ENCODE measurements around the gene PIAS1.
"Not testable (repeated sequence)": the region's sequence is repeated elsewhere in the genome, so short reads cannot be mapped to it uniquely, and the experiment has no call there.

Gene PIAS1

DNA sequence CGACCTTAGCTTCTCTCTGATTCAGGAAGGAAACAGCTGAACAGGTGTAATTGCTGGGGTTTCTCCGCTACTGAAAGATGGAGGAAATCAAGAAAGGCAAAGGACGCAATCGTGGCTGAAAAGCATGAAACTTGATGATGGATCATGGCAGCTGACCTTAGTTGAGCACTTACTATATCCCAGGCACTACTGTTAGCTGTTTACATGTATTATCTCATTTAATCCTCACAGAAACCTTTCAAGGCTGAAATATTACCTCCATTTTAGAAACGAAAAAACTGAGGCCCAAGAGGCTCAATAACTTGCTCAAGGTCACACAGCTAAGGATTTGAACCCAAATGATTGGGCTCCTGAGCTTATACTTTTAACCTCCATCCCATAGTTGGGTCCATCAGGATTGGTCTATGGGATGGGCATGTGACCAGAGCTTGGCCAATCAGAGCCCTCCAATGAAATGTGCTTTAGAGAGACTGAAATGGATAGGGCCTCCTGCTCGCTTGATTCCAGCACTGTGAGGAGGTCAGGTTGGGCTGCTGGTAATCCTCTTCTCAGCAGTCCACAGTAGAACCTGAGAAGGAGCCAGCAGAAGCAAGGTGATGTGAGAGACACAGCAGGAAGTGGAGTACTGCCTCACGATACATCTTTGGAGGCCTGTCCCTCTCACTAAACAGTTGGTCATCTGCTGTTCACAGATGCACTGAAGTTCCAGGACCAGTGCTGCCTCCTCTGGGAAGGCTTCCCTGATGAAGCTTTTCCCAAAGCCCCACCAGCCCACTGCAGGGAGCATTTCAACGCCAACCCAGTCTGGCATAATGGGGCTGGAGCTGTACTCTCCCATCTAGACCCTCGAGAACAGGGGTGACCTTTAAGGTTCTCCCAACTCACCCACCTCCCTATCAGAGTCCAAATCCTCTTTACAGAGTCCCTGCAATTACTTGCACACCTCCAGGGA lies 165.0 kb downstream of the PIAS1 start:
- Histone ChIP-seq H3K27ac (replicated peaks) (no peak overlapping the region), H3K4me3 (replicated peaks; ENCODE audit: insufficient read depth, low read length) (no peak overlapping the region), H3K27me3 (ENCODE audit: insufficient read depth, poor library complexity, severe bottlenecking) (no peaks in the 10 kb centered on the region)
- DNase-seq (ENCODE audit: low read depth in 1 of 2, low spot score in 1 of 2), result no peak
- TF ChIP-seq REST (IDR thresholded peaks at IDR 0.05; ENCODE audit: insufficient replicate concordance, low read depth) (no peak), GABPA (IDR thresholded peaks at IDR 0.05; ENCODE audit: low read depth) (no peak), SPI1 (IDR thresholded peaks at IDR 0.05; ENCODE audit: borderline replicate concordance, low read depth) (no peak), POLR2AphosphoS5 (IDR thresholded peaks at IDR 0.05; ENCODE audit: low read depth) (no peak)

DNA sequence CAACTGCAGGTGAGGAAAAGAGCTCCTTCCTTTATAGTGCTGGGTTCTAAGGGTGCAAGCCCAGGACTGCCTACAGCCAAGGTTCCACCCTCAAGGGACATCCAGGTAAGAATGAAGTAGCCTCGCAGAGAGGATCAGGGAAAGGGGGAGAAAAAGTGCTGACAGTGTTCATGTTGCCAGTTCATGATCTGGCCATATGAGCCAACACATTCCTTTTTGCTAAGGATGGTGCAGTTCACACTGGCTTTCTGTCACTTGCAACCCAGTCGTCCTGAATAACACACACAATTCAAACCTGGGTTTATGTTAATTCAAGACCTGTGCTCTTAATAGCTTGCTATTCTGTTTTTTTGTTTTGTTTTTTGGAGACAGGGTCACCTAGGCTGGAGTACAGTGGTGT lies 166.4 kb downstream of the PIAS1 start:
- no peak for DNase-seq (ENCODE audit: low read depth in 1 of 2, low spot score in 1 of 2)

GRCh38 chr15:68220967-68221366 lies 166.9 kb downstream of the PIAS1 start:
- H3K4me3 ChIP-seq (replicated peaks; ENCODE audit: insufficient read depth, low read length), result no peak overlapping the region
- TF ChIP-seq, protein P1, sequence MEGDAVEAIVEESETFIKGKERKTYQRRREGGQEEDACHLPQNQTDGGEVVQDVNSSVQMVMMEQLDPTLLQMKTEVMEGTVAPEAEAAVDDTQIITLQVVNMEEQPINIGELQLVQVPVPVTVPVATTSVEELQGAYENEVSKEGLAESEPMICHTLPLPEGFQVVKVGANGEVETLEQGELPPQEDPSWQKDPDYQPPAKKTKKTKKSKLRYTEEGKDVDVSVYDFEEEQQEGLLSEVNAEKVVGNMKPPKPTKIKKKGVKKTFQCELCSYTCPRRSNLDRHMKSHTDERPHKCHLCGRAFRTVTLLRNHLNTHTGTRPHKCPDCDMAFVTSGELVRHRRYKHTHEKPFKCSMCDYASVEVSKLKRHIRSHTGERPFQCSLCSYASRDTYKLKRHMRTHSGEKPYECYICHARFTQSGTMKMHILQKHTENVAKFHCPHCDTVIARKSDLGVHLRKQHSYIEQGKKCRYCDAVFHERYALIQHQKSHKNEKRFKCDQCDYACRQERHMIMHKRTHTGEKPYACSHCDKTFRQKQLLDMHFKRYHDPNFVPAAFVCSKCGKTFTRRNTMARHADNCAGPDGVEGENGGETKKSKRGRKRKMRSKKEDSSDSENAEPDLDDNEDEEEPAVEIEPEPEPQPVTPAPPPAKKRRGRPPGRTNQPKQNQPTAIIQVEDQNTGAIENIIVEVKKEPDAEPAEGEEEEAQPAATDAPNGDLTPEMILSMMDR (IDR thresholded peaks at IDR 0.05; ENCODE audit: insufficient read depth, low read length), result no peak
- TF ChIP-seq GABPA (IDR thresholded peaks at IDR 0.05; ENCODE audit: low read depth), result no peak
- no peak for TF ChIP-seq SPI1 (IDR thresholded peaks at IDR 0.05; ENCODE audit: borderline replicate concordance, low read depth)
- no peak for TF ChIP-seq POLR2AphosphoS5 (IDR thresholded peaks at IDR 0.05; ENCODE audit: low read depth)
- TF ChIP-seq REST (IDR thresholded peaks at IDR 0.05; ENCODE audit: insufficient replicate concordance, low read depth), result no peak
- H3K27ac ChIP-seq (replicated peaks), result no peak overlapping the region
- H3K27me3 ChIP-seq (ENCODE audit: insufficient read depth, poor library complexity, severe bottlenecking), result no peaks in the 10 kb centered on the region
- no peak for DNase-seq (ENCODE audit: low read depth in 1 of 2, low spot score in 1 of 2)

More for the DNA sequence above, 166.4 kb downstream of the PIAS1 start:
- H3K27me3 ChIP-seq (ENCODE audit: insufficient read depth, poor library complexity, severe bottlenecking), result no peaks in the 10 kb centered on the region
- no peak for TF ChIP-seq REST (IDR thresholded peaks at IDR 0.05; ENCODE audit: insufficient replicate concordance, low read depth)
- TF ChIP-seq, protein P1 (IDR thresholded peaks at IDR 0.05; ENCODE audit: insufficient read depth, low read length), result no peak
- TF ChIP-seq POLR2AphosphoS5 (IDR thresholded peaks at IDR 0.05; ENCODE audit: low read depth), result no peak
- TF ChIP-seq SPI1 (IDR thresholded peaks at IDR 0.05; ENCODE audit: borderline replicate concordance, low read depth), result no peak
- TF ChIP-seq GABPA (IDR thresholded peaks at IDR 0.05; ENCODE audit: low read depth), result no peak
- no peak overlapping the region for H3K27ac ChIP-seq (replicated peaks)
- no peak overlapping the region for H3K4me3 ChIP-seq (replicated peaks; ENCODE audit: insufficient read depth, low read length)

DNA sequence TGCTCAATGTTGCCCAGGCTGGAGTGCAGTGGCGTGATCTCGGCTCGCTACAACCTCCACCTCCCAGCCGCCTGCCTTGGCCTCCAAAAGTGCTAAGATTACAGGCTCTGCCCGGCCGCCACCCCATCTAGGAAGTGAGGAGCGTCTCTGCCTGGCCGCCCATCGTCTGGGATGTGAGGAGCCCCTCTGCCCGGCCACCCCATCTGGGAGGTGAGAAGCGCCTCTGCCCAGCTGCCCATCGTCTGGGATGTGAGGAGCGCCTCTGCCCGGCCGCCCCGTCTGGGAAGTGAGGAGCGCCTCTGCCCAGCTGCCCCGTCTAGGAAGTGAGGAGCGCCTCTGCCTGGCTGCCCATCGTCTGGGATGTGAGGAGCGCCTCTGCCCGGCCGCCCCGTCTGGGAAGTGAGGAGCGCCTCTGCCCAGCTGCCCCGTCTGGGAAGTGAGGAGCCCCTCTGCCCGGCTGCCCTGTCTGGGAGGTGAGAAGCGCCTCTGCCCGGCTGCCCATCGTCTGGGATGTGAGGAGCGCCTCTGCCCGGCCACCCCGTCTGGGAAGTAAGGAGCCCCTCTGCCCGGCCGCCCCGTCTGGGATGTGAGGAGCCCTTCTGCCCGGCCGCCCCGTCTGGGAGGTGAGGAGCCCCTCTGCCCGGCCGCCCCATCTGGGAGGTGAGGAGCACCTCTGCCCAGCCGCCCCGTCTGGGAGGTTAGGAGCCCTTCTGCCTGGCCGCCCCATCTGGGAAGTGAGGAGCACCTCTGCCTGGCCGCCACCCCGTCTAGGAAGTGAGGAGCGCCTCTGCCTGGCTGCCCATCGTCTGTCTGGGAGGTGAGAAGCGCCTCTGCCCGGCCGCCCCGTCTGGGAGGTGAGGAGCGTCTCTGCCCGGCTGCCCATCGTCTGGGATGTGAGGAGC lies 167.7 kb downstream of the PIAS1 start:
- not testable (repeated sequence) for H3K27ac ChIP-seq (replicated peaks); H3K4me3 ChIP-seq (replicated peaks; ENCODE audit: insufficient read depth, low read length); DNase-seq (ENCODE audit: low read depth in 1 of 2, low spot score in 1 of 2); H3K27me3 ChIP-seq (ENCODE audit: insufficient read depth, poor library complexity, severe bottlenecking)

- H3K4me3 ChIP-seq (replicated peaks; ENCODE audit: insufficient read depth, low read length); H3K27ac ChIP-seq (replicated peaks); H3K27me3 ChIP-seq (ENCODE audit: insufficient read depth, poor library complexity, severe bottlenecking); DNase-seq (ENCODE audit: low read depth in 1 of 2, low spot score in 1 of 2): not testable (repeated sequence)
Measured at GRCh38 chr15:68222432-68222743, 168.3 kb downstream of the PIAS1 start.
